DND-41 (cell line): ENCODE results near the gene PTPRD.

Experiments used
- EZH2 ChIP-seq: IDR thresholded peaks from 3 replicates; pipeline ENCODE4 v1.6.1; 2012; ENCODE audit warnings: borderline replicate concordance, low read depth, mild to moderate bottlenecking, moderate library complexity, low read length, inconsistent platforms; ENCODE audit not compliant: severe bottlenecking
- TF ChIP-seq, protein P1 (sequence below): IDR thresholded peaks from 2 replicates; pipeline ENCODE4 v1.5.1; 2012; ENCODE audit warnings: borderline replicate concordance, low read length, moderate library complexity, mild to moderate bottlenecking; ENCODE audit not compliant: poor library complexity, severe bottlenecking; ENCODE audit errors: extremely low read depth

DNA sequence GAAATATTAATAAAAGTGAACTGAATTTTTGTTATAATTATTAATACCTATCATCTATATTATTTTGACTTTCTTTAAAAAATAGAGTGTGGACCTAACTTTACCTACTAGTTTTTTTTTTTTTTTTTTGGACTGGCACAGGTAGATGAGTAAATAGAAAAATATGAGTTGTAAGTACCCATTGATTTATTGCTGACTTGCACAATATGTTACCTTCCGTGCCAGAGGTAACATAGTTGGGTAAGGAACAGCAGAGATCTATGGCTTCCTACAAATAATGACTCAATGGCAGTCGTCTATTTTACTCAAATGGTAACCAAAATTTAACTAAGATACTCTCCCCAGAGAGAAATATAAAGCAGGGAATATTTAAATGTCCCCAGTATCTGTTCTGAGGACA, 1212.8 kb downstream of the PTPRD start:
- TF ChIP-seq, protein P1, sequence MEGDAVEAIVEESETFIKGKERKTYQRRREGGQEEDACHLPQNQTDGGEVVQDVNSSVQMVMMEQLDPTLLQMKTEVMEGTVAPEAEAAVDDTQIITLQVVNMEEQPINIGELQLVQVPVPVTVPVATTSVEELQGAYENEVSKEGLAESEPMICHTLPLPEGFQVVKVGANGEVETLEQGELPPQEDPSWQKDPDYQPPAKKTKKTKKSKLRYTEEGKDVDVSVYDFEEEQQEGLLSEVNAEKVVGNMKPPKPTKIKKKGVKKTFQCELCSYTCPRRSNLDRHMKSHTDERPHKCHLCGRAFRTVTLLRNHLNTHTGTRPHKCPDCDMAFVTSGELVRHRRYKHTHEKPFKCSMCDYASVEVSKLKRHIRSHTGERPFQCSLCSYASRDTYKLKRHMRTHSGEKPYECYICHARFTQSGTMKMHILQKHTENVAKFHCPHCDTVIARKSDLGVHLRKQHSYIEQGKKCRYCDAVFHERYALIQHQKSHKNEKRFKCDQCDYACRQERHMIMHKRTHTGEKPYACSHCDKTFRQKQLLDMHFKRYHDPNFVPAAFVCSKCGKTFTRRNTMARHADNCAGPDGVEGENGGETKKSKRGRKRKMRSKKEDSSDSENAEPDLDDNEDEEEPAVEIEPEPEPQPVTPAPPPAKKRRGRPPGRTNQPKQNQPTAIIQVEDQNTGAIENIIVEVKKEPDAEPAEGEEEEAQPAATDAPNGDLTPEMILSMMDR = no peak
- TF ChIP-seq EZH2 = no peak
